HG02884 (cell line): ENCODE measurements around the gene SUPT3H.

ENCODE experiments used
- ATAC-seq: cut with Tn5 transposase; IDR thresholded peaks from one replicate; pipeline ENCODE4 v1.9.1; 2021; ENCODE audit warnings: mild to moderate bottlenecking, moderate library complexity; ENCODE audit not compliant: unreplicated experiment

The SUPT3H gene

GRCh38 chr6:44855562-44856411 lies 521.9 kb downstream of the SUPT3H start:
- no peak for ATAC-seq

- no peak for ATAC-seq
These were observed 522.9 kb downstream of the SUPT3H start for GRCh38 chr6:44854712-44855443.

GRCh38 chr6:44851176-44851575 lies 526.6 kb downstream of the SUPT3H start:
- ATAC-seq: no peak

DNA sequence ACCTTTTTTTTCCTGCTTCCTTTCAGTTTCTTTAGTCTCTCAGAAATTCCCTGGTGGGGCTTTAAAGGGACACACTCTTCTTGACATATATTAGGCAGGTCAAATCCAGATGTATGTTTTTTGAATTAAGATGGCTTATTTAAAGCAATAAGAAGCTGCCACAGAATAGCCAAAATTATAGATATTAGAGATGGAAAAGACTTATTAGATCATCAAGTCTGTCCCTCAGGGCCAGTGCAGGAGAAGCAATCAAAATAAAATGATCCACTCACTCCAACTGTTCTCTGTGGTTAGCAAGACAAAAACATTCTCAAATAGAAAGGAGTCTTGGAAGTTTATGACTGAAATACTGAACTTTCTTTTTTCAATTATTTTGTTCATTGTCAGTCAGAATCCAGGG lies 527.4 kb downstream of the SUPT3H start:
- no peak for ATAC-seq

DNA sequence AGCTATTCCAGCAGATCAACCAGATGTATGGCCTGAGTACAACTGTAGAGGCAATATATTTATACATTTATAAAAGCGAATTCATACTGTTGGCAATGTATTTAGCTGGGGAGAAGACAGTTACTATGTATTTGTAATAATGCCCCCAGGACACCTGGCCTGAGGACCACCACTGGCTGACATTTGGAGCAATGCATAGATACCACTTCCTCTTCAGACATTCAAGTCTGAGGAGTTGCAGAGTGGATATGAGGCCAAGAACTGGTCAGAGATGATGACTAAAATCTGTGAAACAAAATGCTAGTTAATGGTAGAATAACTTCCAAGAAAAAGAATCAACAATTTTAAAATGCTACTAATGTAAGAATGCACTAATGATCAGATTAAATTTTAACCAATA lies 527.9 kb downstream of the SUPT3H start:
- ATAC-seq: no peak

DNA sequence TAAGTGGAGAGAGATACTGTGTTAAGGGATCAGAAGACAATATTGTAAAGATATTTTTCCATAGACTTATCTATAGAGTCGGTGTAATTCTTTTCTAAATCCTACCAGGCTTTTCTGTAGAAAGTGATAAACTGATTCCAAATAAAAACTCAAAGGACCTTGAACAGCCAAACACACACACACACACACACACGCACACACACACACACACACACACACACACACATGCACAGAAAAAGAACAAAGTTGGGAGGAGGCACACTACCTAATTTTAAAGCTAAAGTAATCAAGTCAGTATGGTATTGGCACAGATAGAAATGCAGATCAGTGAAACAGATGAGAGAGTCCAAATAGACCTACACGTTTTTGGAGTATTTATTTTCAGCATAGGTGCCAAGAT lies 534.0 kb downstream of the SUPT3H start:
- no peak for ATAC-seq

DNA sequence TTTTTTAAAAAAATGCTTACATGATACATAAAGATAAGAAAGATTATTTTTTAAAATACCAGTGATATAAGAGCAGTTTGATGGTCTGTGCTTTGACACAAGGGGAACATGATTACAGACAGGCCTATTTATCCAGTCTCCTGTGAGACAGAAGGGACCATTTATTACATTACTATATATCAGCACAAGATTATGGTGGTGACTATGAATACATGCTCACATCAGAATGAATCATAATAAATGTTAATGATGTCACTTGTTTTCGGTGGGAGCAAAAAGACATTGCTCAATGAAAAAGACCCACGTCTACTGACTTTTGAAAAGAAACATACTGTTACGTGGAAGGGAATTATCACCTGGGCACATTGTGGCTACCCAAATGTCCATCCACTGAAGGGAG lies 535.1 kb downstream of the SUPT3H start:
- ATAC-seq: no peak

- ATAC-seq: no peak
These were observed 535.9 kb downstream of the SUPT3H start for GRCh38 chr6:44841829-44842228.

DNA sequence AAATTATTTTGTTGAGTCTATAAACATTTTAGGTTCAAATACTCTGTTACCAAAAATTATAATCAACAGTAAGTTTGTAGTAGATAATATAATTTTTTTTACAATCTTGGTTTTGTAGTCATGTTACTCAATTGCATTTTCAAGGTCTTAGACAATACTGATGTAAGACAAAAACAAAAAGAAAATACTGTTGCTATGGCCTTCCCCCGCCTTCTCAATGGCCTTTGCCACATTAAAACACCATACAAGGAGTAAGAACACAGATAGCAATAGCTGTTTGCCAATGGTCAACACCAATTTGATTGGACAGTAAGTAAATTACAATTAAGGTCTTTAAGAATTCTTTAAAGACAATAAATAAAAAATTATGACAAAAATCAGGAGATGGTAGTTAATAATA lies 540.0 kb downstream of the SUPT3H start:
- ATAC-seq: no peak

DNA sequence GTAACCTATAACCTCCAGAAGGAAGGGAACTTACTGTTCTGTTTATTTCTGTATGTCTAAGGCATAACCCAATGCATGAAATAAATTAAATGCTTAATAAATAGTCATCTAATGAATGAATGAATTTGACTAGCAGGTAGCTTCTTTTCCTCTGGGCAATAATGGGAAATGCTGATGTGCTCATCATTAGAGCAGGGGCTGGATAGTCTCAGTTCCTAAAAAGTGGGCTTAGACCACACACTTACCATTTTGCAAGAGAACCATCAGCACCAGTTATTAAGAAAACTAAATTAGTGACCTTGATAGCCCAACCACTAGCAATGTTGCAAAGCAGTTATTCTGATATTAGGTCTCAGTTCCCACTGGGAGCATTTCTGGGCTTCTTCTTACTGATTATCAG lies 540.5 kb downstream of the SUPT3H start:
- ATAC-seq: no peak

- ATAC-seq: no peak
These were observed 544.5 kb downstream of the SUPT3H start for GRCh38 chr6:44833248-44833647.

DNA sequence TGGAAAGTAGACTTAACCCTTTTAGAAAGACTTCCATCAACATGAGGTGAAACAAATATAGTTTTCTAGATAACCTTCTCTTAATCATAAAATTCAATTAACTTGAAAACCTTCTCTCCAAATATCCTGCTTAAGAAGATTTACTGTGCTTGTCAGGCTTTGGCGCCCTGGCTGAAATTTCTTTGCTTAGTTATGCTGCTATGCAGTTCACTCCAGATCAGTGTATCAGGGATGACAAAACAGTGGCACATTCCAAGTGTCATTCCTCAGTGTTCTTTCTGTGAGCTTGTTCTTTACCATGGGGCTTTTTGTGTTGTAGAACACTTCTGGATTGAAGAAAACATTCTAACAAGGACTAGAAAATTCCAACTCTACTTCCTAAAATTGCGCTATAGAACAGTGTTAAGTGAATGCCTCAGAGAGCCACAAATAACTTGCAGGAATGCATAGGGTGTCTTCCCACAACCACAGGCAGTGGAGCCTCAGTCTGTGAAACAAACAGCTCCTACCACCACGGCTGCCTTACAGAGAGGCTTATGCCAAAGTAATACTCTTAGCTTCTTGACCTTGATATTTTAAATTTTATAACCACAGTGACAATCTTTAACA lies 546.6 kb downstream of the SUPT3H start:
- ATAC-seq: no peak

- no peak for ATAC-seq
These were observed 547.9 kb downstream of the SUPT3H start for GRCh38 chr6:44829836-44830235.

DNA sequence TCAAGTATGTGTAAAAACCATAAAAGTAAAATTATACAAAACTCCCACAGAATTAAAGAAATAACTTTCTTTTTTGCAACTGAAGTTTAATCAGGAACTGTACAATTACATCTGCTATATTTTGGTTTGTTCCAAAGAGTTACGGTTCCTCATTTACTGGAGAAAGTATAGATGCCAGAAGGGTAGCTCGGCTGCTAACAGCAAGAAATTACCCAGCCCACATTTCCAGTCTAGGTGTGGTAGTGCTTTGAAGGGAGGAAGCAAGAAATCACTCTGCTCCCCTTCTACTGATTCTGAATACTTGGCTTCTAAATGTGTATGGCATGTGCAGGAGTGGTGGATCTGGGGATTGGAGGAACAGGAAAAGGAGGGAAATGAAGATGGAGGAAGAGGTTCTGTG lies 549.0 kb downstream of the SUPT3H start:
- ATAC-seq: no peak

GRCh38 chr6:44826025-44826676 lies 551.6 kb downstream of the SUPT3H start:
- no peak for ATAC-seq

DNA sequence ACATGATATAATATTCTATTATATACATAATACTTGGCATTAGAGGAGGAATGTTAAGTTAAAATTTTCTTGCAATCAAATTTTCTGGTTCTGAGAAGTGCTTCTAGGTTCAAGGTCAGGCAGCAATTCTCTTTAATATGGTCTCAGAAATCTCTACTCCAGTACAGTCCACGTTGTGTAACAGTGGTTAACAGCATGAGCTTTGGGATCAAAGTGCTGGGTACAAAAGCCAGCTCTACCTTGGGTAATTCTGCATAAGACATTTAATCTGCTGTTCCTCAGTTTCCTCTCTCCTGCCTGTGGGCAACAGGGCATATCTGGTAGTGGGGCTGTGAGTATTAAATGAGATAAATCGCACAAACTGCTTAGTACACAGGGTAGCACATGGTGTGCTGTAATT lies 552.5 kb downstream of the SUPT3H start:
- ATAC-seq: no peak

GRCh38 chr6:44824567-44824966 lies 553.2 kb downstream of the SUPT3H start:
- ATAC-seq: no peak

DNA sequence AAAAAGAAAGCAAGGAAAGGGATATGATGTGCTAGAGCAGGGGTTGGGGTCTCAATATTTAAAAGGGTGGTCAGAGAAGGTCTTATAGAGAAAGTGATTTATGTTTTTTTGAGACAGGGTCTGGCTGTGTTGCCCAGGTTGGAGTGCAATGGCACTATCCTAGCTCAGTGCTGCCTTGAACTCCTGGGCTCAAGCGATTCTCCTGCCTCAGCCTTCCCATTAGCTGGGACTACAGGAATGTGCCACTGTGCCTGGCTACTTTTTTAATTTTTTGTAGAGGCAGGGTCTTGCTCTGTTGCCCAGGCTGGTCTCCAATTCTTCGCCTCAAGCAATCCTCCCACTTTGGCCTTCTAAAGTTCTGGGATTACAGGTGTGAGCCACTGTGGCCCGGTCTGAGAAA lies 557.0 kb downstream of the SUPT3H start:
- ATAC-seq: no peak

DNA sequence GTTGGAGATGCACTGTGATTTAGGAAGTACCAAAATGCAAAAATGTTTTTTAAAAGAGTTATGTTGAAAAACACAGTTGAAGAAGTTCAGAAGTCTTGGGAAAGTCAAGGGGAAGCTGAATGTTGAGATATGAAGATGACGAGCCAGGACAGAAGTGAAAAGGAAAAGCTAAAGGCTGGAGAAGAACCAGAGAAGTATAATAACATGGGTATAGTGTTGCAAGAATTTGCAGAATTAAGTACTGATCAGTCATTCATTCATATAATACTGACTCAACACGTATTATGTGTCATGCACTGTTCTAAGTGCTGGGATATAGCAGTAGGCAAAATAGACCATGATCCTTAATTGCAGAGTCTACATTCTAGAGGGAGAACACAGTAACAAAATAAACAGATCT lies 557.4 kb downstream of the SUPT3H start:
- no peak for ATAC-seq

- no peak for ATAC-seq
These were observed 566.3 kb downstream of the SUPT3H start for GRCh38 chr6:44811456-44811855.

DNA sequence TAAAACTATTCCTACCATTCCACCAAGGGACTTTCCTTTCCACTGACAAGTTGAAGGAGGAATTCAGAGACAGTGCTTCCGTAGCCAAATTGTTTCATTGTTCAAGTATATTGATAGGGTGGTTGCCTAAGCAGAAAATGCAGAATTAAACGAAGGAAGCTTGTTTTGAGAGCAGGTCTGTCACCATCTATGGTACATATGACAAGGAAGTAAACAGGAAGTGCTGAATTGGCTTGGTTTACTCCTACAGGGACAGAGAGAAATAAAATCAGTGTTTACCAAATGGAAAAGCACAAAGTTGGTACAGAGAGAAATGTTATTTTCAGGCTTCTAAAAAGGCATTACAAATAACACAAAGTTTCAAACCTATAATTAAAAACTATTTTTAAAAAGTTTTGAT lies 568.5 kb downstream of the SUPT3H start:
- ATAC-seq: no peak
